ENCODE results near the gene PCSK6. TPM values are rescaled to one million over a fixed set of nuclear protein-coding genes. Genes with fewer than 3 reads are reported as not detected.

PCSK6 gene
- total RNA-seq, 1 donor from 2014 or later: 8.4 TPM

DNA sequence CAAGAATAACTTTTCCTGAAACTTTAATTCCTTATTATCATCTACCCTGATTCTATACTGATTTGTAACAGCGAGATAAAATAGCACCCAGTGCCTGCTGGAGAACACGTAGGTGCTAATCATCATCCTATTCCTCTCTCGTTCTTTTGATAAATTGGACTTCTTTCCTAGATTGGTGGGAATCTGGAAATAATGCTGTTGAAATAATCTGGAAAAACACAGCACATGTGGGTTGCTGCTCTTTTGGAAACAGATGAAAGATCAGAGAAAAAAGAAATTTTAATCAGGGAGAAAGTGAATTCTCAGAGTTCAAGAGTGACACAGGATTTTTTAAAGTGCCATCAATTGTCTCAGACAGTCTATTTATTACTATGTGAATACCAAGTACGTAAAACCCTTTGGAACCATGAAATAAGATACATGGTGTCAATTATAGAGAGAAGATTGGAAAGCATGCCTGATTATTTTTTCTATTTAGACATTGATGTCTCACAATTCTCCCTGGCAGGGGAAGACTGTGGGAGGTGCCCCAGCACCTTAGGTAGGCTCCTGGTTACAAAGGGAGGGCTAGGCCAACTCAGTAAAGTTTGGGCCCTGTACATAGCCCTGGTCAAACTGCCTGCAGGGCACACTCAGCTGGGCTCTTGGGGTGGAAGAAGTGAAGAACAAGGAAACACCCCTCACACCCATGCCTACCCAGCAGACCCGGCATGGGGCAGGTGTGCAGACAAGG, 134.4 kb downstream of the PCSK6 start:
- Histone ChIP-seq H3K36me3 (ENCODE audit: control insufficient read depth, insufficient read depth, low read length) (no peaks in the 10 kb centered on the region), H3K4me3 (ENCODE audit: low read depth, low read length) (no peak overlapping the region), H3K27me3 (ENCODE audit: control insufficient read depth, insufficient read depth, low read length) (no peaks in the 10 kb centered on the region)
- DNase-seq (ENCODE audit: low read depth): no peak
- TF ChIP-seq, protein P1, sequence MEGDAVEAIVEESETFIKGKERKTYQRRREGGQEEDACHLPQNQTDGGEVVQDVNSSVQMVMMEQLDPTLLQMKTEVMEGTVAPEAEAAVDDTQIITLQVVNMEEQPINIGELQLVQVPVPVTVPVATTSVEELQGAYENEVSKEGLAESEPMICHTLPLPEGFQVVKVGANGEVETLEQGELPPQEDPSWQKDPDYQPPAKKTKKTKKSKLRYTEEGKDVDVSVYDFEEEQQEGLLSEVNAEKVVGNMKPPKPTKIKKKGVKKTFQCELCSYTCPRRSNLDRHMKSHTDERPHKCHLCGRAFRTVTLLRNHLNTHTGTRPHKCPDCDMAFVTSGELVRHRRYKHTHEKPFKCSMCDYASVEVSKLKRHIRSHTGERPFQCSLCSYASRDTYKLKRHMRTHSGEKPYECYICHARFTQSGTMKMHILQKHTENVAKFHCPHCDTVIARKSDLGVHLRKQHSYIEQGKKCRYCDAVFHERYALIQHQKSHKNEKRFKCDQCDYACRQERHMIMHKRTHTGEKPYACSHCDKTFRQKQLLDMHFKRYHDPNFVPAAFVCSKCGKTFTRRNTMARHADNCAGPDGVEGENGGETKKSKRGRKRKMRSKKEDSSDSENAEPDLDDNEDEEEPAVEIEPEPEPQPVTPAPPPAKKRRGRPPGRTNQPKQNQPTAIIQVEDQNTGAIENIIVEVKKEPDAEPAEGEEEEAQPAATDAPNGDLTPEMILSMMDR (IDR thresholded peaks at IDR 0.05; ENCODE audit: insufficient read depth, low read length, poor library complexity, severe bottlenecking): no peak

DNA sequence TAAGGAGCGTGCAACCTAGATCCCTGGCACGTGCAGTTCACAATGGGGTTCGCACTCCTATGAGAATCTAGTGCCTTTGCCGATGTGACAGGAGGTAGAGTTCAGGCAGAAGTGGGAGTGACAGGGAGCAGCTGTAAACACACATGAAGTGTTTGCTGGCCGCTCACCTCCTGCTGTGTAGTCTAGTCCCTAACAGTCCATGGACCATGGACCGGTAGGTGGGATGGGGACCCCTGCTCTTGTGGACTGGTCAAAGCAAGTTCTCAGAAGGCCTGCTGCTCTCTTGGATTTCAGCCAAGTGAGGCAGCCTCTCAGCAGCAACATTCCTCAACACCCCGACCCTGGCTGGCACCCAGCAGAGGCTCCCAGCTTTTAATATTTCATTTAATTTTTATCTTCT, 136.3 kb downstream of the PCSK6 start:
- H3K36me3 ChIP-seq (ENCODE audit: control insufficient read depth, insufficient read depth, low read length): no peaks in the 10 kb centered on the region
- H3K27me3 ChIP-seq (ENCODE audit: control insufficient read depth, insufficient read depth, low read length): no peaks in the 10 kb centered on the region
- no peak overlapping the region for H3K4me3 ChIP-seq (ENCODE audit: low read depth, low read length)
- TF ChIP-seq, protein P1 (IDR thresholded peaks at IDR 0.05; ENCODE audit: insufficient read depth, low read length, poor library complexity, severe bottlenecking): no peak
- DNase-seq (ENCODE audit: low read depth): no peak

DNA sequence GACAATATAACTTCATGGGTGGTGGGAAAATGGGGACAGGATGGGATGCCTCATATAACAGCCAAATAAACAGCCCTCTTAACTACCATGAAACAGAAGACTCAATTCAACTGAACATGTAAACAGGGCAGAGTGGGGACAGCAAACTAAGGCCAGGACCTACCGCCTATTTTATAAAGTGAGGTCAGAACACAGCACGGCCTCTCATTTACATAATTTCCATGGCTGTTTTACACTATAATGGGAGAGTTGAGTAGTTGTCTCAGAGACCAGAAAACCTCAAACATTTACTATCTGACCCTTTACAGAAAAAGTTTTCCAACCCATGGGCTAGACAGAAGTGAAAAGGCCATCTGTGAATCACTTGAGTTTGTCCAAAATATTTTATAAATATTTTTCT, 137.8 kb downstream of the PCSK6 start:
- DNase-seq (ENCODE audit: low read depth): no peak
- TF ChIP-seq, protein P1 (IDR thresholded peaks at IDR 0.05; ENCODE audit: insufficient read depth, low read length, poor library complexity, severe bottlenecking): no peak
- H3K27me3 ChIP-seq (ENCODE audit: control insufficient read depth, insufficient read depth, low read length): no peaks in the 10 kb centered on the region

DNA sequence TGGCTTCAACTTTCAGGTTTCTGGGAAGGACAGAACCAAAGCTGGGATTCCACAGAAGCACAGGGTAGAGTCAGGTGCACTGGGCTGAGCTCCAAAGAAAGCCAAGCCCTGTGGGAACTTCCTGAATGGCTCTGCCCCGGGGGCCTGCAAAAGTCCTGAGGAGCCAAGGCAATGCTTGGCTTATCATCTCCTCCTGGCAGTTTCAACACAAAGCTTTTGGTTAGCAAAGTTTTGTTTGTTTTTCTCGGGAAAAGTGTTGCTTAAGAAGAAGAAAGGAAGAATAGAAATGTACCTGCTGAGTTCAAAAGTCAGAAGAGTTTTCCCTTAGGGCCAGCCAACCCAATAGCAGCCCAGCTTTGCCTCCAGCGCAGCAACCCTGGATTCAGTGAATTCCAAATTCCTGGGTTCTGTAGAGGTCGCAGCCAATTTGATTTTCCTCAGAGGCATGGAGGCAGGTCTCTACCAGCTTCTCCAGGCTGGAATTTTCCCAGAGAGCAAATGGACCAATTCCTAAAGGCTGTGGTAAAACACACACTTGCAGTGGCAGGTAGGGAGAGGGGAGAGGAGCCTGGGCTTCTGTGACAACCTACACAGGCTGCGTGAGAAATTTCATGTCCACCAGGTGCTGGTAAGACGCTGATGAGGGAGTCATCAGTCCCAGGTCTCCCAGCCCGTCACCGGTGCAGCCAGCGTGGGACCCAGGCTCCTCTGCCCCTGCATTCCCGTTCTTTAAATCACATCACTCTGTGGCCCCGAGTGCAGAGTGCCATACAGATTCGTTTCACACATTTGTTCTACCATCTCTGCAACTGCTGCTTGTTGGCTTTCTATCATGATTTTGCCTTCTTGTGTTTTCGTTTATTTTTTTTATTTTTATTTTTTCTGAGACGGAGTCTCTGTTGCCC, 140.2 kb downstream of the PCSK6 start:
- H3K36me3 ChIP-seq (ENCODE audit: control insufficient read depth, insufficient read depth, low read length): no peaks in the 10 kb centered on the region
- H3K27me3 ChIP-seq (ENCODE audit: control insufficient read depth, insufficient read depth, low read length): no peaks in the 10 kb centered on the region
- DNase-seq (ENCODE audit: low read depth): no peak
- TF ChIP-seq, protein P1 (IDR thresholded peaks at IDR 0.05; ENCODE audit: insufficient read depth, low read length, poor library complexity, severe bottlenecking): no peak
- no peak overlapping the region for H3K4me3 ChIP-seq (ENCODE audit: low read depth, low read length)

More for the DNA sequence above, 137.8 kb downstream of the PCSK6 start:
- no peak overlapping the region for H3K4me3 ChIP-seq (ENCODE audit: low read depth, low read length)
- H3K36me3 ChIP-seq (ENCODE audit: control insufficient read depth, insufficient read depth, low read length): no peaks in the 10 kb centered on the region

DNA sequence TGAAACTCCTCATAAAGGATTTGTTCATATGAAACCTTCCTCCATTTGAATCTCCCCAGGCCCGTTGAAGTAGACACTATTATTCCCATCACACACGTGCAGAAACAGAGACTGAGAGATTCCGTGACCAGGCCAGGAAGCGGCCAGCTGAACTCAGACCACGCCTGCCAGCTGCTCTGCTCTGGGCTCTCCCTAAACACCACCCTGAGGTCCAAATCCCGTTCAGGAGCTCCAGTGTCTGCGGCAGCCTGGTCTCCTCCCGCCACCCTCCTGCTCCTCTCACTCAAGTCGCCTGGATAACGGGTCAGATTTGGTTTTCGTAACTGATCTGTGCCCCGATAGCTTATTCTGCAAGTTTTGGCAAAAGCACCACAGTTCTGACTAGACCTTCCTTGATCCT, 140.9 kb downstream of the PCSK6 start:
- no peak for DNase-seq (ENCODE audit: low read depth)
- Histone ChIP-seq H3K27me3 (ENCODE audit: control insufficient read depth, insufficient read depth, low read length) (no peaks in the 10 kb centered on the region), H3K36me3 (ENCODE audit: control insufficient read depth, insufficient read depth, low read length) (no peaks in the 10 kb centered on the region), H3K4me3 (ENCODE audit: low read depth, low read length) (no peak overlapping the region)
- TF ChIP-seq, protein P1 (IDR thresholded peaks at IDR 0.05; ENCODE audit: insufficient read depth, low read length, poor library complexity, severe bottlenecking): no peak

Measured in kidney epithelial cell (primary cell).